H1 (cell line): Measurements from ENCODE around the gene CREBZF. TPM values are rescaled to one million over a fixed set of nuclear protein-coding genes. Genes with fewer than 3 reads are reported as not detected.

Experiments used
- CTCF ChIA-PET: fragments of 300-600 bp; sonication (Branson Sonifier 250); formaldehyde crosslinking; loops from one replicate; lab custom pipeline; 2021; ENCODE audit not compliant: partially characterized antibody; lab: Charles Lee
- POLR2A ChIA-PET: fragments of 300-600 bp; sonication (Branson Sonifier 250); formaldehyde crosslinking; loops from one replicate; lab custom pipeline; 2021; ENCODE audit warnings: inconsistent platforms; ENCODE audit not compliant: partially characterized antibody; lab: Charles Lee
- DNase-seq, 2 experiments: peaks; one replicate each; pipeline versions ENCODE4 v3.0.0 to v3.0.0-alpha.2; 2010 to 2022; ENCODE audit warnings: low spot score in 2 of 2, low read depth in 1 of 2, mixed read lengths in 1 of 2
- FAIRE-seq: peaks from 2 replicates; lab custom pipeline; 2011; peaks lifted over from hg19 to GRCh38; lab: Jason Lieb, UNC
- H2AFZ ChIP-seq: 2 replicates; pipeline ENCODE4 v1.8.1; 2012; ENCODE audit warnings: low read length, inconsistent platforms
- H2AK5ac ChIP-seq: 2 replicates; pipeline ENCODE4 v1.6.1; 2013; ENCODE audit warnings: low read depth, low read length
- H2BK120ac ChIP-seq: replicated peaks from 2 replicates; pipeline ENCODE3; 2013; ENCODE audit warnings: low read depth, low read length, inconsistent platforms
- H2BK12ac ChIP-seq: 2 replicates; pipeline ENCODE4 v1.6.1; 2013; ENCODE audit warnings: low read depth, low read length
- H2BK15ac ChIP-seq: 2 replicates; pipeline ENCODE4 v1.6.1; 2013; ENCODE audit warnings: low read length
- H2BK20ac ChIP-seq: 2 replicates; pipeline ENCODE4 v1.6.1; 2013; ENCODE audit warnings: low read length
- H2BK5ac ChIP-seq: 2 replicates; pipeline ENCODE4 v1.6.1; 2013; ENCODE audit warnings: low read depth, low read length
- H3K14ac ChIP-seq: 2 replicates; pipeline ENCODE4 v1.6.1; 2013; ENCODE audit warnings: inconsistent platforms; ENCODE audit not compliant: insufficient read length
- H3K18ac ChIP-seq: 2 replicates; pipeline ENCODE4 v1.6.1; 2013; ENCODE audit warnings: low read length; ENCODE audit errors: extremely low read depth
- H3K23ac ChIP-seq: 2 replicates; pipeline ENCODE4 v1.6.1; 2013; ENCODE audit warnings: inconsistent platforms; ENCODE audit not compliant: insufficient read length
- H3K23me2 ChIP-seq: 2 replicates; pipeline ENCODE4 v1.6.1; 2013; ENCODE audit warnings: low read depth, low read length
- H3K27ac ChIP-seq: 2 replicates; pipeline ENCODE4 v1.6.1; 2011; ENCODE audit warnings: low read depth, low read length, inconsistent platforms
- H3K27me3 ChIP-seq, 4 experiments: replicated peaks in 1 of 4; 1 replicate in 1 of 4; 2 replicates in 3 of 4; pipeline versions ENCODE4 v1.6.1 to v1.8.1; 2011 to 2013; ENCODE audit warnings: low read length in 3 of 4, mild to moderate bottlenecking in 3 of 4, inconsistent platforms in 2 of 4, mixed read lengths in 2 of 4, moderate library complexity in 1 of 4; ENCODE audit not compliant: control insufficient read depth in 3 of 4, insufficient read depth in 3 of 4; ENCODE audit errors: extremely low read depth in 1 of 4
- H3K36me3 ChIP-seq, 4 experiments: 2 replicates each; pipeline versions ENCODE4 v1.6.1 to v1.8.1; 2011 to 2013; ENCODE audit warnings: mild to moderate bottlenecking in 4 of 4, low read length in 3 of 4, moderate library complexity in 2 of 4, control low read depth in 1 of 4, inconsistent platforms in 1 of 4; ENCODE audit not compliant: insufficient read depth in 4 of 4, control insufficient read depth in 2 of 4
- H3K4ac ChIP-seq: replicated peaks from 2 replicates; pipeline ENCODE3; 2013; ENCODE audit warnings: low read length, low read depth, mixed read lengths, inconsistent platforms; ENCODE audit not compliant: insufficient read length
- H3K4me1 ChIP-seq, 4 experiments: replicated peaks in 1 of 4; 1 replicate in 1 of 4; 2 replicates in 3 of 4; pipeline versions ENCODE4 v1.6.1 to v1.8.1; 2011 to 2013; ENCODE audit warnings: low read length in 3 of 4, inconsistent platforms in 2 of 4, mixed read lengths in 1 of 4; ENCODE audit not compliant: insufficient read depth in 4 of 4, control insufficient read depth in 3 of 4
- H3K4me2 ChIP-seq, 2 experiments: 2 replicates each; pipeline versions ENCODE4 v1.6.1 to v1.8.1; 2011 to 2013; ENCODE audit warnings: low read depth in 2 of 2, low read length in 2 of 2, control low read depth in 1 of 2, inconsistent platforms in 1 of 2, mild to moderate bottlenecking in 1 of 2; ENCODE audit not compliant: insufficient read depth in 1 of 2
- H3K4me3 ChIP-seq, 4 experiments: fragments of 200-600, 300-600 bp in 1 of 4; sonication (generic), shearing (Covaris generic), sonication (Bioruptor Twin) in 1 of 4; 2 replicates each; pipeline versions ENCODE4 v1.5.1 to v1.8.1; 2011 to 2016; ENCODE audit warnings: low read length in 4 of 4, low read depth in 3 of 4, control low read depth in 2 of 4, inconsistent platforms in 2 of 4, mild to moderate bottlenecking in 2 of 4, mixed read lengths in 1 of 4, moderate library complexity in 1 of 4; ENCODE audit not compliant: insufficient read depth in 2 of 4; ENCODE audit errors: extremely low read depth in 1 of 4
- H3K56ac ChIP-seq: replicated peaks from 2 replicates; pipeline ENCODE3; 2013; ENCODE audit warnings: low read depth, mild to moderate bottlenecking, mixed read lengths, low read length, inconsistent platforms; ENCODE audit not compliant: insufficient read length
- H3K79me1 ChIP-seq: 2 replicates; pipeline ENCODE4 v1.6.1; 2013; ENCODE audit warnings: low read depth, low read length, control low read depth
- H3K79me2 ChIP-seq, 2 experiments: 2 replicates each; pipeline versions ENCODE4 v1.6.1 to v1.8.1; 2012 to 2013; ENCODE audit warnings: low read length in 2 of 2, mild to moderate bottlenecking in 2 of 2, inconsistent platforms in 1 of 2; ENCODE audit not compliant: insufficient read depth in 2 of 2, control insufficient read depth in 1 of 2
- H3K9ac ChIP-seq, 4 experiments: replicated peaks in 1 of 4; 1 replicate in 1 of 4; 2 replicates in 3 of 4; pipeline versions ENCODE4 v1.6.1 to v1.8.1; 2011 to 2013; ENCODE audit warnings: low read depth in 3 of 4, low read length in 3 of 4, control low read depth in 2 of 4, mild to moderate bottlenecking in 2 of 4, moderate library complexity in 2 of 4, inconsistent platforms in 1 of 4; ENCODE audit errors: extremely low read depth in 1 of 4
- H3K9me3 ChIP-seq, 2 experiments: 2 replicates each; pipeline versions ENCODE4 v1.6.1 to v1.8.1; 2012 to 2013; ENCODE audit warnings: mild to moderate bottlenecking in 2 of 2, moderate library complexity in 2 of 2, control low read depth in 1 of 2, inconsistent platforms in 1 of 2, low read depth in 1 of 2, low read length in 1 of 2, mixed read lengths in 1 of 2; ENCODE audit not compliant: insufficient read depth in 2 of 2
- H4K20me1 ChIP-seq, 2 experiments: replicated peaks in 1 of 2; 2 replicates each; pipeline versions ENCODE3 to v1.8.1; 2011 to 2013; ENCODE audit warnings: inconsistent platforms in 2 of 2, low read length in 2 of 2, mild to moderate bottlenecking in 1 of 2; ENCODE audit not compliant: insufficient read depth in 2 of 2, control insufficient read depth in 1 of 2
- H4K5ac ChIP-seq: 2 replicates; pipeline ENCODE4 v1.6.1; 2013; ENCODE audit warnings: low read length, low read depth, mixed read lengths, inconsistent platforms; ENCODE audit not compliant: insufficient read length
- H4K8ac ChIP-seq: 2 replicates; pipeline ENCODE4 v1.8.0; 2013; ENCODE audit warnings: mild to moderate bottlenecking, moderate library complexity, low read length, inconsistent platforms; ENCODE audit not compliant: insufficient read depth; ENCODE audit errors: extremely low read depth
- H4K91ac ChIP-seq: replicated peaks from 2 replicates; pipeline ENCODE3; 2013; ENCODE audit warnings: low read length, mixed read lengths, inconsistent platforms; ENCODE audit not compliant: insufficient read length
- WGBS, 2 experiments: shearing (Covaris generic) in 1 of 2; methylation state at CpG; one replicate each; pipeline versions ENCODE4 v1.1.6 to v1.1.7; 2013 to 2015; ENCODE audit warnings: low lambda C conversion rate in 2 of 2, mixed read lengths in 2 of 2, inconsistent platforms in 1 of 2, low coverage in 1 of 2, missing lambda C conversion rate in 1 of 2; ENCODE audit not compliant: insufficient replicate concordance in 2 of 2, insufficient coverage in 1 of 2, insufficient read length in 1 of 2; ENCODE audit errors: extremely low coverage in 1 of 2, missing lambda C conversion rate in 1 of 2; 5-methylcytosine and 5-hydroxymethylcytosine counted together
- polyA plus RNA-seq, 7 experiments: library from polyadenylated mRNA; depleted of rRNA in 3 of 7; stranded (reverse) in 5 of 7; unstranded in 2 of 7; fragments of >200 nt in 5 of 7; fragments of 200-250 nt in 2 of 7; gene quantifications; 1 replicate in 5 of 7; 2 replicates in 1 of 7; 4 replicates in 1 of 7; pipeline versions ENCODE4 v1.2.1 to v1.2.3, GENCODE V29; 2011 to 2013; ENCODE audit warnings: missing spikeins in 2 of 7, mixed read lengths in 2 of 7
- total RNA-seq: library from RNA; stranded (reverse); fragmentation: NEBNext Ultra II Directional; extraction: Animal tissue kit (Norgen Biotek cat#: 25700); gene quantifications from 2 replicates; pipeline ENCODE4 v1.2.1, GENCODE V29; 2021

Gene CREBZF
- total and polyA plus RNA-seq, 2 of the 8 experiments (the other 6 are each of a cell fraction or from before 2014, with no cell fraction given), result 15.4 to 44.9 TPM

GRCh38 chr11:85682330-85683305, 17.7 kb upstream of the CREBZF start:
- no peak for DNase-seq
- 92% methylated on average over 35 of the region's 43 CpGs; no CpG with 5 or more reads in 1 of the 2 experiments for WGBS, 2 experiments
- no peak overlapping the region for H3K14ac ChIP-seq
- no peak overlapping the region for H3K4ac ChIP-seq
- H4K8ac ChIP-seq, result no peak overlapping the region
- ChIA-PET POLR2A (no interaction called here), CTCF (interaction anchor here (4.5 kb wide), 1 partner anchor 14 kb away, joined by 33 read pairs; no protein-coding TSS in a partner anchor)
- no peak overlapping the region for H3K9ac ChIP-seq
- no peaks in the 10 kb centered on the region for H3K36me3 ChIP-seq
- H3K56ac ChIP-seq, result no peak overlapping the region
- H3K27me3 ChIP-seq, result no peaks in the 10 kb centered on the region; a peak in 1 of 7 replicates
- H2AFZ ChIP-seq, result no peak overlapping the region
- H4K91ac ChIP-seq, result no peak overlapping the region
- H2BK120ac ChIP-seq, result no peak overlapping the region
- H3K4me3 ChIP-seq, result no peak overlapping the region
- H2BK5ac ChIP-seq, result no peak overlapping the region
- no peaks in the 10 kb centered on the region for H3K79me2 ChIP-seq
- H3K79me1 ChIP-seq, result no peaks in the 10 kb centered on the region
- no peak overlapping the region for H3K4me2 ChIP-seq
- no peak overlapping the region for H3K27ac ChIP-seq
- peaks cover 2% of the 10 kb centered on the region; the same call in 1 of the 2 replicates for H3K23me2 ChIP-seq
- no peaks in the 10 kb centered on the region for H3K9me3 ChIP-seq
- no peak overlapping the region for H3K23ac ChIP-seq
- H4K20me1 ChIP-seq, result no peaks in the 10 kb centered on the region
- H2BK12ac ChIP-seq, result no peak overlapping the region
- H3K4me1 ChIP-seq, result peaks cover 0 to 3% (median 1%) of the 10 kb centered on the region in 4 experiments; a peak in 3 of 7 replicates
- no peak overlapping the region for H2AK5ac ChIP-seq
- FAIRE-seq, result no peak
- H4K5ac ChIP-seq, result no peak overlapping the region
- H2BK20ac ChIP-seq, result no peak overlapping the region
- H2BK15ac ChIP-seq, result no peak overlapping the region
- H3K18ac ChIP-seq, result no peak overlapping the region
